H1 (cell line): ENCODE data around the gene WDR3. TPM values are rescaled to one million over a fixed set of nuclear protein-coding genes. Genes with fewer than 3 reads are reported as not detected.

Source experiments
- CTCF ChIA-PET: fragments of 300-600 bp; sonication (Branson Sonifier 250); formaldehyde crosslinking; loops from one replicate; lab custom pipeline; 2021; ENCODE audit not compliant: partially characterized antibody; lab: Charles Lee
- POLR2A ChIA-PET: fragments of 300-600 bp; sonication (Branson Sonifier 250); formaldehyde crosslinking; loops from one replicate; lab custom pipeline; 2021; ENCODE audit warnings: inconsistent platforms; ENCODE audit not compliant: partially characterized antibody; lab: Charles Lee
- DNase-seq, 2 experiments: peaks; one replicate each; pipeline versions ENCODE4 v3.0.0 to v3.0.0-alpha.2; 2010 to 2022; ENCODE audit warnings: low spot score in 2 of 2, low read depth in 1 of 2, mixed read lengths in 1 of 2
- FAIRE-seq: peaks from 2 replicates; lab custom pipeline; 2011; peaks lifted over from hg19 to GRCh38; lab: Jason Lieb, UNC
- H2AFZ ChIP-seq: 2 replicates; pipeline ENCODE4 v1.8.1; 2012; ENCODE audit warnings: low read length, inconsistent platforms
- H2AK5ac ChIP-seq: 2 replicates; pipeline ENCODE4 v1.6.1; 2013; ENCODE audit warnings: low read depth, low read length
- H2BK120ac ChIP-seq: replicated peaks from 2 replicates; pipeline ENCODE3; 2013; ENCODE audit warnings: low read depth, low read length, inconsistent platforms
- H2BK12ac ChIP-seq: 2 replicates; pipeline ENCODE4 v1.6.1; 2013; ENCODE audit warnings: low read depth, low read length
- H2BK15ac ChIP-seq: 2 replicates; pipeline ENCODE4 v1.6.1; 2013; ENCODE audit warnings: low read length
- H2BK20ac ChIP-seq: 2 replicates; pipeline ENCODE4 v1.6.1; 2013; ENCODE audit warnings: low read length
- H2BK5ac ChIP-seq: 2 replicates; pipeline ENCODE4 v1.6.1; 2013; ENCODE audit warnings: low read depth, low read length
- H3K14ac ChIP-seq: 2 replicates; pipeline ENCODE4 v1.6.1; 2013; ENCODE audit warnings: inconsistent platforms; ENCODE audit not compliant: insufficient read length
- H3K18ac ChIP-seq: 2 replicates; pipeline ENCODE4 v1.6.1; 2013; ENCODE audit warnings: low read length; ENCODE audit errors: extremely low read depth
- H3K23ac ChIP-seq: 2 replicates; pipeline ENCODE4 v1.6.1; 2013; ENCODE audit warnings: inconsistent platforms; ENCODE audit not compliant: insufficient read length
- H3K23me2 ChIP-seq: 2 replicates; pipeline ENCODE4 v1.6.1; 2013; ENCODE audit warnings: low read depth, low read length
- H3K27ac ChIP-seq: 2 replicates; pipeline ENCODE4 v1.6.1; 2011; ENCODE audit warnings: low read depth, low read length, inconsistent platforms
- H3K27me3 ChIP-seq, 4 experiments: replicated peaks in 1 of 4; 1 replicate in 1 of 4; 2 replicates in 3 of 4; pipeline versions ENCODE4 v1.6.1 to v1.8.1; 2011 to 2013; ENCODE audit warnings: low read length in 3 of 4, mild to moderate bottlenecking in 3 of 4, inconsistent platforms in 2 of 4, mixed read lengths in 2 of 4, moderate library complexity in 1 of 4; ENCODE audit not compliant: control insufficient read depth in 3 of 4, insufficient read depth in 3 of 4; ENCODE audit errors: extremely low read depth in 1 of 4
- H3K36me3 ChIP-seq, 4 experiments: 2 replicates each; pipeline versions ENCODE4 v1.6.1 to v1.8.1; 2011 to 2013; ENCODE audit warnings: mild to moderate bottlenecking in 4 of 4, low read length in 3 of 4, moderate library complexity in 2 of 4, control low read depth in 1 of 4, inconsistent platforms in 1 of 4; ENCODE audit not compliant: insufficient read depth in 4 of 4, control insufficient read depth in 2 of 4
- H3K4ac ChIP-seq: replicated peaks from 2 replicates; pipeline ENCODE3; 2013; ENCODE audit warnings: low read length, low read depth, mixed read lengths, inconsistent platforms; ENCODE audit not compliant: insufficient read length
- H3K4me1 ChIP-seq, 4 experiments: replicated peaks in 1 of 4; 1 replicate in 1 of 4; 2 replicates in 3 of 4; pipeline versions ENCODE4 v1.6.1 to v1.8.1; 2011 to 2013; ENCODE audit warnings: low read length in 3 of 4, inconsistent platforms in 2 of 4, mixed read lengths in 1 of 4; ENCODE audit not compliant: insufficient read depth in 4 of 4, control insufficient read depth in 3 of 4
- H3K4me2 ChIP-seq, 2 experiments: 2 replicates each; pipeline versions ENCODE4 v1.6.1 to v1.8.1; 2011 to 2013; ENCODE audit warnings: low read depth in 2 of 2, low read length in 2 of 2, control low read depth in 1 of 2, inconsistent platforms in 1 of 2, mild to moderate bottlenecking in 1 of 2; ENCODE audit not compliant: insufficient read depth in 1 of 2
- H3K4me3 ChIP-seq, 4 experiments: fragments of 200-600, 300-600 bp in 1 of 4; sonication (generic), shearing (Covaris generic), sonication (Bioruptor Twin) in 1 of 4; 2 replicates each; pipeline versions ENCODE4 v1.5.1 to v1.8.1; 2011 to 2016; ENCODE audit warnings: low read length in 4 of 4, low read depth in 3 of 4, control low read depth in 2 of 4, inconsistent platforms in 2 of 4, mild to moderate bottlenecking in 2 of 4, mixed read lengths in 1 of 4, moderate library complexity in 1 of 4; ENCODE audit not compliant: insufficient read depth in 2 of 4; ENCODE audit errors: extremely low read depth in 1 of 4
- H3K56ac ChIP-seq: replicated peaks from 2 replicates; pipeline ENCODE3; 2013; ENCODE audit warnings: low read depth, mild to moderate bottlenecking, mixed read lengths, low read length, inconsistent platforms; ENCODE audit not compliant: insufficient read length
- H3K79me1 ChIP-seq: 2 replicates; pipeline ENCODE4 v1.6.1; 2013; ENCODE audit warnings: low read depth, low read length, control low read depth
- H3K79me2 ChIP-seq, 2 experiments: 2 replicates each; pipeline versions ENCODE4 v1.6.1 to v1.8.1; 2012 to 2013; ENCODE audit warnings: low read length in 2 of 2, mild to moderate bottlenecking in 2 of 2, inconsistent platforms in 1 of 2; ENCODE audit not compliant: insufficient read depth in 2 of 2, control insufficient read depth in 1 of 2
- H3K9ac ChIP-seq, 4 experiments: replicated peaks in 1 of 4; 1 replicate in 1 of 4; 2 replicates in 3 of 4; pipeline versions ENCODE4 v1.6.1 to v1.8.1; 2011 to 2013; ENCODE audit warnings: low read depth in 3 of 4, low read length in 3 of 4, control low read depth in 2 of 4, mild to moderate bottlenecking in 2 of 4, moderate library complexity in 2 of 4, inconsistent platforms in 1 of 4; ENCODE audit errors: extremely low read depth in 1 of 4
- H3K9me3 ChIP-seq, 2 experiments: 2 replicates each; pipeline versions ENCODE4 v1.6.1 to v1.8.1; 2012 to 2013; ENCODE audit warnings: mild to moderate bottlenecking in 2 of 2, moderate library complexity in 2 of 2, control low read depth in 1 of 2, inconsistent platforms in 1 of 2, low read depth in 1 of 2, low read length in 1 of 2, mixed read lengths in 1 of 2; ENCODE audit not compliant: insufficient read depth in 2 of 2
- H4K20me1 ChIP-seq, 2 experiments: replicated peaks in 1 of 2; 2 replicates each; pipeline versions ENCODE3 to v1.8.1; 2011 to 2013; ENCODE audit warnings: inconsistent platforms in 2 of 2, low read length in 2 of 2, mild to moderate bottlenecking in 1 of 2; ENCODE audit not compliant: insufficient read depth in 2 of 2, control insufficient read depth in 1 of 2
- H4K5ac ChIP-seq: 2 replicates; pipeline ENCODE4 v1.6.1; 2013; ENCODE audit warnings: low read length, low read depth, mixed read lengths, inconsistent platforms; ENCODE audit not compliant: insufficient read length
- H4K8ac ChIP-seq: 2 replicates; pipeline ENCODE4 v1.8.0; 2013; ENCODE audit warnings: mild to moderate bottlenecking, moderate library complexity, low read length, inconsistent platforms; ENCODE audit not compliant: insufficient read depth; ENCODE audit errors: extremely low read depth
- H4K91ac ChIP-seq: replicated peaks from 2 replicates; pipeline ENCODE3; 2013; ENCODE audit warnings: low read length, mixed read lengths, inconsistent platforms; ENCODE audit not compliant: insufficient read length
- BACH1 ChIP-seq: IDR thresholded peaks from 2 replicates; pipeline ENCODE4 v1.6.1; 2012; ENCODE audit warnings: low read length, improper control_type of control experiment
- EGR1 ChIP-seq: IDR thresholded peaks from 2 replicates; pipeline ENCODE4 v1.6.1; 2011; ENCODE audit warnings: low read depth, low read length, borderline replicate concordance
- EP300 ChIP-seq, 2 experiments: IDR thresholded peaks; 1 replicate in 1 of 2; 2 replicates in 1 of 2; pipeline ENCODE4 v1.6.1; 2011 to 2012; ENCODE audit warnings: low read depth in 2 of 2, low read length in 2 of 2, mild to moderate bottlenecking in 2 of 2, borderline replicate concordance in 1 of 2, inconsistent platforms in 1 of 2, moderate library complexity in 1 of 2
- MAFK ChIP-seq: IDR thresholded peaks from 2 replicates; pipeline ENCODE4 v1.6.1; 2012; ENCODE audit warnings: low read depth, mild to moderate bottlenecking, improper control_type of control experiment, low read length
- WGBS, 2 experiments: shearing (Covaris generic) in 1 of 2; methylation state at CpG; one replicate each; pipeline versions ENCODE4 v1.1.6 to v1.1.7; 2013 to 2015; ENCODE audit warnings: low lambda C conversion rate in 2 of 2, mixed read lengths in 2 of 2, inconsistent platforms in 1 of 2, low coverage in 1 of 2, missing lambda C conversion rate in 1 of 2; ENCODE audit not compliant: insufficient replicate concordance in 2 of 2, insufficient coverage in 1 of 2, insufficient read length in 1 of 2; ENCODE audit errors: extremely low coverage in 1 of 2, missing lambda C conversion rate in 1 of 2; 5-methylcytosine and 5-hydroxymethylcytosine counted together
- polyA plus RNA-seq, 7 experiments: library from polyadenylated mRNA; depleted of rRNA in 3 of 7; stranded (reverse) in 5 of 7; unstranded in 2 of 7; fragments of >200 nt in 5 of 7; fragments of 200-250 nt in 2 of 7; gene quantifications; 1 replicate in 5 of 7; 2 replicates in 1 of 7; 4 replicates in 1 of 7; pipeline versions ENCODE4 v1.2.1 to v1.2.3, GENCODE V29; 2011 to 2013; ENCODE audit warnings: missing spikeins in 2 of 7, mixed read lengths in 2 of 7
- total RNA-seq: library from RNA; stranded (reverse); fragmentation: NEBNext Ultra II Directional; extraction: Animal tissue kit (Norgen Biotek cat#: 25700); gene quantifications from 2 replicates; pipeline ENCODE4 v1.2.1, GENCODE V29; 2021
- TF ChIP-seq, protein P1 (sequence below): IDR thresholded peaks from 2 replicates; pipeline ENCODE4 v1.6.1; 2012; ENCODE audit warnings: inconsistent platforms

The WDR3 gene
- total and polyA plus RNA-seq, 2 of the 8 experiments (the other 6 are each of a cell fraction or from before 2014, with no cell fraction given), result 18.2 to 67.9 TPM

DNA sequence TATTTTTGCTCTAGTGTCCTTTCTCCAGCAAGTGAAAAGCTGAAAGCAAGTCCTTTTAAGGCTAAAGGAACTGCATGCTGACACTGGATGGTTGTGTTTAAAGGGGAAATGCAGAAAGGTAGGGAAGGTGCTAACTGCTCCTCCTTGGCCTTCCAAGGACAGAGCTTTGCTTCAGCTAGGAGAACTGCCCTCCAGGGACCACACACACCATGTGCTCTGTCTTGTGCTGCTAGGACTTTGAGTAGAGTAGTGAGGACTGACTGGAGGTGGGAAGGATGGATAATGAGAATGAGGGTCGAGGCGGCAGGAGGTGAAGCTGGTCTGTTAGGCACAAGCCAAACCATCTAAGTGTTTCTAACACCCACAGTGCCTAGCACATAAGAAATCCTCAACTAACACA, 77.9 kb downstream of the WDR3 start:
- ChIA-PET CTCF (no interaction called here), POLR2A (interaction anchor here (0.7 to 0.9 kb wide), 2 partner anchors 10 to 78 kb away, joined by 3 read pairs; partner anchors contain the start of genes GDAP2 and WDR3)
- H3K4me3 ChIP-seq, result no peak overlapping the region
- H2BK12ac ChIP-seq, result no peak overlapping the region
- H3K79me1 ChIP-seq, result no peaks in the 10 kb centered on the region
- peaks cover 0 to 3% (median 0%) of the 10 kb centered on the region in 4 experiments; a peak in 1 of 7 replicates for H3K4me1 ChIP-seq
- H2AK5ac ChIP-seq, result no peak overlapping the region
- no peak overlapping the region for H3K27ac ChIP-seq
- no peaks in the 10 kb centered on the region for H3K79me2 ChIP-seq
- H3K56ac ChIP-seq, result no peak overlapping the region
- H2AFZ ChIP-seq, result peak overlapping the region; percentile 68
- H2BK120ac ChIP-seq, result no peak overlapping the region
- no peak overlapping the region for H4K91ac ChIP-seq
- H3K18ac ChIP-seq, result no peak overlapping the region
- H2BK20ac ChIP-seq, result no peak overlapping the region
- H3K14ac ChIP-seq, result no peak overlapping the region
- TF ChIP-seq MAFK (no peak), EP300 (IDR thresholded peaks at IDR 0.05; ENCODE audit: borderline replicate concordance in 1 of 2, low read depth in 2 of 2, low read length in 2 of 2) (no peak), BACH1 (no peak), EGR1 (no peak)
- TF ChIP-seq, protein P1, sequence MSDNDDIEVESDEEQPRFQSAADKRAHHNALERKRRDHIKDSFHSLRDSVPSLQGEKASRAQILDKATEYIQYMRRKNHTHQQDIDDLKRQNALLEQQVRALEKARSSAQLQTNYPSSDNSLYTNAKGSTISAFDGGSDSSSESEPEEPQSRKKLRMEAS, result 0 out of 2 replicates have a peak, but pooled peaks have one; percentile 21
- TF ChIP-seq, all 59 proteins: peak for 1
- no peak overlapping the region for H2BK15ac ChIP-seq
- DNase-seq, result no peak
- no peaks in the 10 kb centered on the region for H3K36me3 ChIP-seq
- no peak for FAIRE-seq
- H3K23ac ChIP-seq, result no peak overlapping the region
- H3K4me2 ChIP-seq, result no peak overlapping the region
- no peaks in the 10 kb centered on the region for H3K23me2 ChIP-seq
- H4K20me1 ChIP-seq, result no peaks in the 10 kb centered on the region
- no peaks in the 10 kb centered on the region for H3K9me3 ChIP-seq
- 89% methylated on average over 2 of the region's 2 CpGs; no CpG with 5 or more reads in 1 of the 2 experiments for WGBS, 2 experiments
- no peak overlapping the region for H3K4ac ChIP-seq
- H3K9ac ChIP-seq, result no peak overlapping the region
- H3K27me3 ChIP-seq, result no peaks in the 10 kb centered on the region
- no peak overlapping the region for H4K8ac ChIP-seq
- no peak overlapping the region for H2BK5ac ChIP-seq
- H4K5ac ChIP-seq, result no peak overlapping the region
